NCI-H187 treated with DMSO at 0.1 percent for 48 hours (cell line): ENCODE data around the gene METTL25B.
"Not testable (repeated sequence)": the region's sequence is repeated elsewhere in the genome, so short reads cannot be mapped to it uniquely, and the experiment has no call there.

Source experiments
- DNase-seq: peaks from one replicate; lab custom pipeline; 2025; lab: John Stamatoyannopoulos, UW

The METTL25B gene

DNA sequence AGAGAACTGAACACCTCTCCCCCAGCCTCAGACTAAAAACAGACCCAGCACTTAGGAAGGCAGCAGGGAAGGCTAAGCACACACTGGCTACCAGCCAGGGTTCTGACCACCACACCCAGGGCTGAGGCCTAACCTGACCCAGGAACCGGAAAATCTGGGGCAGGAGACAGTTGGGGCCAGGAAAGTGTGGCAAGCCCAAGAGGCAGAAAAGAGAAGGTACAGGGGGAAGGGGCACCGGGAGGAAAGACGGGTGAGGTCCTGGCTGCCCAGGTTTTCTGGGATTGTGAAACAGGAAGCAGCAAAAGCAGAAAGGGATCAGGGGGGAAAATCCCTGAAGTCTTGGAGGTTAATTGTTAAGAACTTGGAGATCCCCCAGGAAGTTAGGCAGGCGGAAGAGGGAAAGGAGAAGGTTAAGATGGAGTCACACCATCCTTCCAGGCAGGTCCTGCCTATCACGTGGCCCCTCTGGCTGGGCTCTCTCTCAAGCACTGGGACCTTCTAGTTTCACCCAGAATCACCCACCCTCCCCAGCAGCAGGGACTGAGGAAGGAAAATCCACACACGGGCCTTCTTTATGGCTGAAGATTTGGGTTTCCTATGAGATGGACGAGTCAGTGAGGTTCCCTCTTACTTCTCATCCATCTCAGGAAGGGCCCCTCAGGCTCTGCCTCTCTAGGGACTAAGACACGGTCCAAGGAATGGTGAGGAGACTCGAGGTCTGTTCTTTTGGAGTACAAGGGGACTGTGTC is 20.6 kb downstream of the METTL25B start:
- DNase-seq = no peak

GRCh38 chr1:156749419-156750118 is 21.3 kb downstream of the METTL25B start:
- no peak for DNase-seq

DNA sequence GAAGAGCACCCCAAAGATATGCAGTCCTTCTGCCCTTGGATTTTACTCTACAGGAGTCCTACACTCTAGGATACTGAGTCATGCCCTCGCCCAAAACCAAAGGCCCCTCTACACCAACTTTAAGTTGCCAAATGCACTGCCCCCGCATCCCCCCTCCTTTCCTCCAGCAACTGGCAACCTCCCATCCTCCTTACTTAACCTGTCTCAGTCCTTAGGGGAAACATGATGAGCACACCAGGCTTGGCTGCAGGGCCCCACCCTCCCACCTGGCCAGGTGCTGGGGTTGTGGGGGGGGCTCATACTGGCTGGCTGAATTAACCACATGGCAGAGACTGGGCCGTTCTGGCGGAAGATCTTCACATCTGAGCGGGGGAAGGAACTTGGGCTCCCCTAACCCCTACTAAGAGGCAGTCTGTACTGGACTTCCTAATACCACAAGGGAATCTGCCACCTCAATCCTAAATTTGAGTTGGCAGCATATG is 22.0 kb downstream of the METTL25B start:
- DNase-seq = peak; percentile 46

- DNase-seq = no peak
These were observed 22.6 kb downstream of the METTL25B start for GRCh38 chr1:156750711-156751450.

- no peak for DNase-seq
These were observed 23.1 kb downstream of the METTL25B start, which contains the start of gene HDGF for GRCh38 chr1:156751451-156751756. Gene HDGF (minus strand): TSS chr1:156751675. CDS start chr1:156751429, 246 bp downstream.

DNA sequence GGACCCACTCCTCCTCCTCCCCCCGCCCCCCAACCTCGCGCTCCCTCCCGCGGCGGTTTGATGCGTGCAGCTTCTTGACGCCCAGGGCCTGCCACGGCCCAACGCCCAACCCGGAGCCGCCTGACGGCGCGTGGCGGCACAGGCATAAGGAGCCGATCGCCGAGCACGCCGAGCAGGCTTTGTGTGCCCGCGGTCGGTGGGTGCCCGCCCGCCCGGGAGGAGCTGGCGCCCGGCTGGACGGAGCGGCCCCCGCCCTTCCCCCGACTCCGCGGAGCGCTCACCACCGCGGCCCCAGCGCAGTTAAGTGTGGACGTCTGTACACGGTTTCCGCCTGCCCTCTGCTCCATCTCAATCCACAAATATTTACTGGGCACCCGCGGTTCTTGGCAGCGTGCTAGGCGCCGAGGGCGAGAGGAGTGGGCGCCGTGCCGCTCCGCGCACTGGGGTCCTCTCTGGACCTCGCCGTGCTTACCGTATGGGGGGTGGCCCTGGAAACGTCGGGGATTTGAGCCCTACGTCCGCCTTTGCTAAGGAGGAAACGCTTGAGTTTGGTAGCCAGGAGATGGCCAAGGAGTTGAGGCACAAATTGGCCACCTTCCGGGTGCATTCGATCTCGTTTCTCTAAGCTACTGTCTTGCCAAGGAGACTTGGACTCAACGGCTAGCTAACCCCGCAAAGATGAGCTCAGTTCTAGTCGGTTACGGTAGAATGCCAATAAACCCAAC is 23.6 kb downstream of the METTL25B start:
- peak; percentile 95 for DNase-seq

GRCh38 chr1:156752843-156753482 is 24.7 kb downstream of the METTL25B start:
- DNase-seq = no peak

- DNase-seq = peak; percentile 90
These were observed 25.9 kb downstream of the METTL25B start for GRCh38 chr1:156754219-156754618.

GRCh38 chr1:156755527-156755950 is 27.3 kb downstream of the METTL25B start:
- no peak for DNase-seq

DNA sequence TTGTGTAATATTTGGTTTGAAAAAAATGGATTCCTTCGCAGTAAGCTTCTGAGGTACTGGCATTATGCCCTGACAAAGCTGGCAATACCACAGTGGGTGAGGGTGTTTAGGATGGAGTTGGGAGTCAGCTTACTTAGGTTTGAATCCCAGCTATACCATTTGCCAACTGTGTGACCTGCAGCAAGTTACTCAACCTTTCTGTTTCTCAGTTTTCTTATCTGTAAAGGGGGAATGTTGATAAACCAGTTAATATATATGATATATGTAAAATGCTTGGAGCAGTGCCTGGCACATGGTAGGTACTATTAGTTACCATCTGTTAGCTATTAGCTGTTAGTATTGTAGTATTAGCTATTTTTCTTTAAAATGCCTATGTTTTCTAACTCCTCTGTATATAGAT is 28.1 kb downstream of the METTL25B start:
- DNase-seq = no peak

GRCh38 chr1:156757572-156758253 is 29.4 kb downstream of the METTL25B start:
- DNase-seq = not testable (repeated sequence)

DNA sequence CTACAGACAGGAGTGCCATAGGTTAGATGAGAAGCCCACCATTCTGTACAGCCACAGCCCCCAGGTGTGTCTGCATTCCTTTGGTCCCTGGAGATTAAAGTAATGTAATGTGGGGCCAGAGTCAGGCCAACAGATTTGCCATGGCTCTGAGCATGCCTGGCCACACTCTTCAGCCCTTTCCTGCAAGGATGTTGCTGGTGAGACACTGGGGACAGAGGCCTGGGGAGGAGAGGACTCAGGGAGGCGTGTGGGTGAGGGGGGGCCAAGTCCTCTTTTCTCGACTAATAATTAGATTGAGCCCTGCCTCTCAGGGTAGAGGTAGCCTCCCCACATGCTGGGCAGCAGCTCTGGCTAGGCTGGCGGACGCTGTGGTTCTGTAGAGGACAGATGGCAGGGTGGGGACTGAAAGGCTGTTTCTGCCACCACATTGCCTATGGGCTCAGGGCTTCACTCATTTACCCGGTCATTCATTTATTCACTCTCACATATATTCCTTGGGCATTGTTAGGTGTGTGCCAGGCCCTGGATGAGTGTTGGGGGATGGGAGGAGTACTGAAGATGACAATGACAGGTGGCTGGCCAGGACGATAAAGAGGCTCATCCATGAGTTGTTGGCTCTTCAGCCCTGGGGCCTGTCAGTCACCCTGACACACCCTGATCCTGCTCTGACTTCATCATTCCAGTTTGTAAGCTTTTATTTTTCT is 32.0 kb downstream of the METTL25B start:
- peak; percentile 68 for DNase-seq

- DNase-seq = no peak
These were observed 32.5 kb downstream of the METTL25B start for GRCh38 chr1:156760796-156761104.

DNA sequence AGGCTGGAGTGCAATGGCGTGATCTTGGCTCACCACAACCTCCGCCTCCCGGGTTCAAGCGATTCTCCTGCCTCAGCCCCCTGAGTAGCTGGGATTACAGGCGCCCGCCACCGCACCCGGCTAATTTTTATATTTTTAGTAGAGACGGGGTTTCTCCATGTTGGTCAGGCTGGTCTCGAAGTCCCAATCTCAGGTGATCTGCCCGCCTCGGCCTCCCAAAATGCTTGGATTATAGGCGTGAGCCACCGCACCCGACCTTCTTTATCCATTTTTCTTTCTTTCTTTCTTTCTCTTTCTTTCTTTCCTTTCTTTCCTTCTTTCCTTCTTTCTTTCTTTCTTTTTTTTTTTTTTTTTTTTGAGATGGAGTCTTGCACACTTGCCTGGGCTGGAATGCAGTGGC is 36.9 kb downstream of the METTL25B start:
- not testable (repeated sequence) for DNase-seq

GRCh38 chr1:156765666-156766065 is 37.4 kb downstream of the METTL25B start:
- no peak for DNase-seq

DNA sequence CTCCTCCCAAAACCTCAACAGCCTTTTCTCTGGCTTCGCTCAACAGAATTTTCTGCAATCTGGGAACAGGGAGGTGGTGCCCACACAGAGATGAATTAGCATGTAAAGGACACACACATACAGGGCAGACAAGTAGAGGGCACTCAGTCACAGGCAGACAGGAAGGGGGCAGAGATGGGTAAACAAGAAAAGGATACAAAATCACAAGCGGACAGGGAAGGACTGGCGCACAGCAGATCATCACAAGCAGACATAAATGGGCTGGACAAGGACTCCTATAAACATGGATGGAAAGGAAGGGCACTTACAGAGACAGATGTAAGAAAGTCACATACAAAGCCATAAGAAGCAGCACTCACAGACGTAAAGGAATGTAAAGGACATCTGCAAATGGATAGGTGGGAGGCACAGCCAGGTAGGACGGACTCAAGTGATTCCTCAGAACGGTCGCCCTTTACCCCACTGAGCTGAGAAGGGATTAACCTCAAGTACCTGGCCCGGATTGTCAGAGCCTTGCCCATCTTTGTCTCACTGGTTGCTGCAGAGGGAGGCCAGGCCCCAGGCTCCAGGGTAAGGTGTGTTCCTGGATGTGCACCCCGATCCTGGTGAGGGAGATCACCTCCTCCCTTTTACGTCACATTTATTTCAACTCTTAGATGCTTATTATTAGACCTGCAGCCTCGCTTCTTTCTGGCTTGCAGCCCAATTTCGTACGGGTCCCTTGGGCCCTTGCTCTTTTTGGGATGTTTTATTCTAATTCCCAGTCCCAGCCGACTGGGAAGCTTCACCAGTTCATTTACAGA is 38.2 kb downstream of the METTL25B start:
- DNase-seq = no peak

DNA sequence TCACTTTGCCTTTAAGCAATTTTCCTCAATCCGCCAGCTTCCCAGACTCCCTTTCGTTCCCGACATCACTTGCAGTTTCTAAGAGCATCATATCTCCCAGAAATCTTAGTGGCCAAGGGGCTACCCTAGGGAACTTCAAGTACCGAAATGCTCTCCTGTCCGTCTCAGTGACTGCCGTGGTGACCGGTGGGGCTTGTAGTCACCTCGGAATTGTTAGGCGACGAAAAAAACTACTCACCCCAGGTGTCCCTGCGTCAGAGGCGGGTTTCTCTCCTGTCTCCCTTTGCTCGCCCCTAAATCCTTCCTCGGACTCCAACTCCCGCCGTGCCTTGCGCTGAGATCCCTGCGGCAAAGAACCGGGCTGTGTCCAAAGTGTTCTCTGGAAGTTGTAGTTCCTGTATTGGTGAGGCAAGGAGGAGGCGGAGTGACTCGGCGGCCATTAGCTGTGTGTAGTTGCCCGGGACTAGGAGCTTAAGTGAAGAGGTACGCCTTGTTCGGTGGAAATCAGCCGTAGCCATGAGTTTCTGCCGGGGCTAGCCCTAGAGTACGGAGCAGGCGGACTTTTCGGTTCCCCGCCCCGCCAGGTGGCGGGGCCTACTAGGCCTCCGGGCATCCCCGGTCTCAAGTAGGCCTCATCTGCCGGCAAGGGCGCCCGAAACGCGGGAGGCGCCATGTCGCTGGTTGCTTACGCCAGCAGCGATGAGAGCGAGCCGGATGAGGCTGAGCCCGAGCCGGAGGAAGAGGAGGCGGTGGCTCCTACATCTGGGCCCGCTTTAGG is 39.0 kb downstream of the METTL25B start, which contains the start of gene PRCC:
PRCC (plus strand) TSS at position 435 of the 778 bp plus-strand sequence; CDS start at position 672, 237 bp downstream.
- DNase-seq = peak; percentile 100

DNA sequence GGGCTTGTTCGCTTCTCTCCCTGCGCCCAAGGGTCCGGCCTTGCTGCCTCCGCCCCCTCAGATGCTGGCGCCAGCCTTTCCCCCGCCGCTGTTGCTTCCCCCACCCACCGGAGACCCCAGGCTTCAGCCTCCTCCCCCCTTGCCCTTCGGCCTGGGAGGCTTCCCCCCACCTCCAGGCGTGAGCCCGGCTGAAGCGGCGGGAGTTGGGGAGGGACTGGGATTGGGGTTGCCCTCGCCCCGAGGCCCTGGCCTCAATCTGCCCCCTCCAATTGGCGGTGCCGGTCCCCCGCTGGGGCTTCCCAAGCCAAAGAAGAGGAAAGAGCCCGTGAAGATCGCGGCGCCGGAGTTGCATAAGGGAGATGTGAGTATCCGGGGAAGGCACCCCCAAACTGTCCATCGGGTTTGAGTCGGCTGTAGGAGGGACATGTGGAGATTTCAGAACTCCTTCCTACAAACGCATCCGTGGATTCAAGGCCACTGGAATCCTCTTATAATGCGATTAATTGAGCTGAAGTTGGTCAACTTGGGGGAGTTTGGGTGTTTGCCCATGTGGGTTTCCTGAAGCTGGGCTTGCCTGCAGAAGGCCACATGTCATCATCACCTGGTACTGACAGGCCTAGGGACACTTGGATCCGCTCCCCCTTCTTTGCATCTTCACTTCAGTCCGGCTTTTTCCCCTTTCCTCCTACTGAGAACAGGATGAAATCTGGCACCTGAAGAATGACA is 39.8 kb downstream of the METTL25B start:
- DNase-seq = no peak
